ENCODE results near the gene CYP4V2. TPM values are rescaled to one million over a fixed set of nuclear protein-coding genes. Genes with fewer than 3 reads are reported as not detected.

CYP4V2 gene
- 1 to 10 TPM; 7.3 to 8.1 TPM for total RNA-seq

DNA sequence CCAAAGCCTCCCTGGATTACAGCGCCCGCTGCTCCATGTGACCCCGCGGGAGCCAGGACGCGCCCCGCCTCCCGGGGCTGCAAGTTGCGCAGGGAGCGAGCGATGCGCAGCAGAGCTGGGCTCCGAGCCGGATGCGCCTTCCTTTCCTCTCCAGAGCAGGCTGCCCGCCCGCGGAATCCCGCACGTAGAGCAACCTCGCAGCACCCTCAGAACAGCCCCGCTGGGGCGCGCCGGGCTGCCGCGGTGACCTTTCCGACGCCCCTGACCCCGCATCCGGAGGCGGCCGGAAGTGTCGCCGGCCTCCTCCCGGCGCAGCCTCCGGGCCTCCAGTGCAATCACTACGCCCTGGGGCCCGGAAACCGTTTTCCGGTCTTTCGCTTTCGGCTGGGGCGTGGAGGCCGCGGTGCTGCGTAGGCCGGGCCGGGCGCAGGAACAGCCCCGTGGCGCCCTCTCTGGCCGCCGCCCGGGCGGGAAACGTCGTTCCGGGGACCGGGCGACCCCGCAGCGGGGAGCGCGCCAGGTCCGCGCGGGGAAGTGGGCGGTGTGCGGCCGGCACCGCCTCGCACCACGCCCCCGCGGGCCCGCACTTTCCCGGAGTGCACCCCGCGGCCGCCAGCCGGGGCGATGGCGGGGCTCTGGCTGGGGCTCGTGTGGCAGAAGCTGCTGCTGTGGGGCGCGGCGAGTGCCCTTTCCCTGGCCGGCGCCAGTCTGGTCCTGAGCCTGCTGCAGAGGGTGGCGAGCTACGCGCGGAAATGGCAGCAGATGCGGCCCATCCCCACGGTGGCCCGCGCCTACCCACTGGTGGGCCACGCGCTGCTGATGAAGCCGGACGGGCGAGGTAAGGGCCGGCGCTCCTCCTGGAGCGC is at the start of gene CYP4V2:
Gene CYP4V2 (plus strand): TSS at position 368 of the 866 bp plus-strand sequence. CDS start 257 bp downstream, at position 625.
- ChIA-PET POLR2A (no interaction called here), CTCF (interaction anchor here (0.8 to 1.4 kb wide), 3 partner anchors 13 to 123 kb away, joined by 3 to 4 read pairs (median 3); no protein-coding TSS in a partner anchor)

DNA sequence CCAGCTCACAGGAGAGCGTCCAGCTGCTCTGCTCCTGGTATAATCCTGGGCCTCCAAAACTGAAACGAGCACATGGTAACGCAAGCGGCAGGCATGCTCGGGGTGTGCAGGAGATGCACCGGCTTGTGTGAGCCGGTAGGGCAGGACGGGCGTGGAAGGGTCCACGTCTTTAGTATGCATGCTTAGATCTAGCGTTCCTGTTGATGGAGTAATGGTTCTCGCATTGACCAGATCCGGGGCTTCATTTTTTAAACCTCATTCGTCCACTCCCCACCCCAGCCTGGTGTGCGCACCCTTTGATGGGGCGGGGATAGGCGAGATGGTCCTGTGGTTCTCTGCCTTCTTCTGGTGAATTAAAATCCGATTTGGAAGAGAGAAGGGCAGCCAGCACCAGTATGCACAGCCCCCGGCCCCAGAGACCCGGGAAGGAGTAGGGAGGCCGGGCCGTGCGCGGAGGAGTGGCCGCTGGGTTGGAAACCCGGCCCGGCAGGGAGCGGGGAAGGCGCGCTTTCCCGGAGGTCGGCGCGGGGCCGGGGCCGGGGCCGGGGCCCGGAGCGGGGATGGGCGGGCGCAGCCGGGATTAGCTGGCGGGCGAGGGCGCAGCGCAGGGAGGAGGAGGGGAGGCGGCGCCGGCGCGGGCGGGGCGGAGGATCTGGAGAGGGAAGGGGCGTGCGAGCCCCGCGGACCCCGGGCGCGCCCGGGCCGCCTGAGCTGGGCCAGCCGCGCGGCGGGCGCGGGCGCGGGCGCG is 47.0 kb upstream of the CYP4V2 start:
- ChIA-PET POLR2A (no interaction called here), CTCF (no interaction called here)

DNA sequence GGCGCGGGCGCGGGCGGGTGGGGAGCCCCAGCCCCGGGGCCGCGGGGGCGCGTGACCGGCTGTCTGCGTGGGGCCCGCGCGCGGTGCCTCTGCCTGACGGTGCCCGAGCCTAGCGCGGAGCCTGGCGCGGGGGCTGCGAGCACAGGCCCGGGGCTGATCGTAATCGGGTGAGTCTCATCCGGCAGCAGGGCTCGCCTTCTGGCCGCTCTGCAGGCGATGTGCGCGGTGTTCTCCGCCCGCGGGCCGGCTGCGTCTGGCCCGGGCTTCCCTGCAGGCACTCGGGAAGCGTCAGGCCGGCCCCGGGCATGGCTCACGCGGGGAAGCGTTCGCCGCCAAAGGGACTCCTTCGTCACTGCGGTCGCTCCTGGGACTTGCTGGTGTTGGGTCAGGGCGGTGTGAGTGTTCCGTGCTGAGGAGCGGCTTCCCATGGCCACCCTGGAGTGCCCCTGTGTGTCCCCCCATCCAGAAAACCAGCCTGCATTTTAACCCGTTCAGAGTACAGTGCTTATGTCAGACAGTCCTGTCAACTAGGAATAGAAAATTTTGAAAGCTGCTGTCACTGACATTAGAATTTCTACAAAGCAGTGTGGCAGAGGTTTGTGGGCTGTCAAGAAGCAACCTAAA is 46.3 kb upstream of the CYP4V2 start:
- CTCF ChIA-PET, result no interaction called here
- POLR2A ChIA-PET, result no interaction called here

DNA sequence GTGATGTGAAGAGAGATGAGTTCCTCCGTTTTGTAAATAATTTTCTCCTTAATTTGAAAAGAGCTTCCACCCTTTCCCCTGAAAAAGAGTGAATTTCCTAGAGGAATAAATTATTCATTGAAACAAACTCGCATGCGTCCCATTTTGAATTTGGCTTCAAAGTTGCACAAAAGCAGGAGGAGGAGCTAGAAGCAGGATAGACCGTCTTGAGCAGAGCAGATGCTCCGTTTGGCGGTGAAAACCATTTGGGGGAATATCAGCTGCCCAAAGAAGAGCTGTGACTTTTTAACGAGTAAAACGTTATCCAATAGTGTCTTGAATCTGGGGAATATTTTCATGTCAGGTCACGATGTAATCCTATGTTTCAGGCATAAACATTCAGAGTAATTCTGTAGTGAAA is 44.9 kb upstream of the CYP4V2 start:
- ChIA-PET POLR2A (no interaction called here), CTCF (no interaction called here)

DNA sequence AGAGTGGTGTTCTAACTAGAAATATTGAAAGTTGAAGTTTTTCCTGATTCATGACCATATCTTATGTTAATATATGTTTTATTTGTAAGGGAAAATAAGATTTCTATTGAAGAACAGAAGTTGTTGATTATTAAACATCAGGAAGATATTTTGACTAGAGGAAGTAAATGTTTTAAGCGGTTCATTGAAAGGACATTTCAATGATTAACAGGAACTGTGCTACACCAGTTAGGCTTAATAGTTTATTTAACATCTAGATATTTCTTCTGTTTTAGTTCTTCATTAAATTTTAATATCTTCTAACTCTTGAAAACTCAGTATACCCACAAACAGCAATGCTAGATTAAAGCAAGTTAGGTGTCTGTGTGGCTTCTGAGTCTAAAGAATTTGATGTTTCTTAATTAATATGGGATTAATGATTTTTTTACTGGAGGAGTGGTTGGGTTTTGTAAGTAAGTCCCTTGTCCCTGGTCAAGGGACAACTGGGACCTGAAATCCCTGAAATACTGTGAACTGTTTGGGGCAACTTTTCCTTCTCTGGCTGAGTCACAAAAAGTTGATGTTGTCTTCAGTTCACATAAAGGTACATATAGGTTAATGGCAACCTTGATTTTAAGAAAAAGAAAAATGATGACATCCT is 42.9 kb upstream of the CYP4V2 start:
- ChIA-PET CTCF (no interaction called here), POLR2A (no interaction called here)

DNA sequence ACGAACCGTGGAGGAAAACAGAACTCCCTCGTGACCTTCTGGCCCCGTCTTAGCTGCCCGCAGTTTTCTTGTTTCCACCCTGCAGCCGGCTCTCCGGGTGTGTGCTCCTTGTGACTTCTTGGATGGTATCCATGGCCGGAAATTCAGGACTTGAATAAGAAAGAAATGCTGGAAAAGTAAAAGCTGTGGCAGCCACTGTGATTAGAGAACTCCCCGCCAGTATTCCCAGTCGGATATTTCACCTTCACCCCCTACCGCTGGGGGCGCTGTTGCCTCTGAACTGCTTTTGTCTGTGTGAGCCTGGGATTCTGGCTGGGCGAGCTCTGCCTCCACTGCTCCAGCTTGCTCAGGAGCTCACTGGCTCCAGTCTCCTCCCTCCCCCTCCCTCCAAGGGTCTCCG is 41.5 kb upstream of the CYP4V2 start:
- ChIA-PET POLR2A (no interaction called here), CTCF (interaction anchor here (1.3 kb wide), 1 partner anchor 52 kb away, joined by 3 read pairs; no protein-coding TSS in a partner anchor)

DNA sequence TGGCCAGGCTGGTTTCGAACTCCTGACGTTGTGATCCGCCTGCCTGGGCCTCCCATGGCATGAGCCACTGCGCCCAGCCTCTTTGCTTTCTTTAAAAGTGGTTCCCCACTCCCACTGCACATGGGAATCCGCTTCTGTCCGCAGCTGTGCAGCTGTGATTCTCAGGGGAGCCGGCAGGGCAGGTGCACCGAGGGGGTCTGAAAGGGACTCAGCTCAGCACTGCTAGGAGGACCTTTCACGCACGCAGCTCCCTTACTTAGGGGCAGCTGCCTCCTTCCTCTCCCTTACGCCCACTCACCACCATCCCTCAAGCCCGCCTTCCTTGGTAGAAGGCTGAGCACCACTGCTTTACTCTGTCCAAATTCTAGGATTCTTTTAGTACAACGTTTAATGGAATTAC is 40.4 kb upstream of the CYP4V2 start:
- ChIA-PET CTCF (no interaction called here), POLR2A (no interaction called here)

DNA sequence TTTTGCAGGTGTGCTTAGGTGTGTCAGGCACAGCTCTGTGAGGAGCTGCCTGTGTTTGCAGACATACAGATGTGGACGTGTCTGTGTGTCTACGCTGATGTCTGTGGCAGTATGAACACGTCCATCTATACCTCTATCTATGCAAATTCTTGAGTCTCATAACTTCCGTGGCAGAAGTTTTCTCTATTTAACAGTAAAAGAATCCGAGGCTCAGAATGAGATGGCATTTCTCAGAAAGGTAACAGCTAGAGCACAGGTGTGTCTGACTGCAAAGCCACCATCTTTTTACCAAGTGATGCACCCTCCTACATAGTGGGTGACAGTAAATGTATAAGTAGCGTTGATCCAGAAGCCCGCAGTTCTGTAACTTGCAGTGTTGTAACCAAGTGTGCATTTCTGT is 39.9 kb upstream of the CYP4V2 start:
- CTCF ChIA-PET, result no interaction called here
- POLR2A ChIA-PET, result no interaction called here

DNA sequence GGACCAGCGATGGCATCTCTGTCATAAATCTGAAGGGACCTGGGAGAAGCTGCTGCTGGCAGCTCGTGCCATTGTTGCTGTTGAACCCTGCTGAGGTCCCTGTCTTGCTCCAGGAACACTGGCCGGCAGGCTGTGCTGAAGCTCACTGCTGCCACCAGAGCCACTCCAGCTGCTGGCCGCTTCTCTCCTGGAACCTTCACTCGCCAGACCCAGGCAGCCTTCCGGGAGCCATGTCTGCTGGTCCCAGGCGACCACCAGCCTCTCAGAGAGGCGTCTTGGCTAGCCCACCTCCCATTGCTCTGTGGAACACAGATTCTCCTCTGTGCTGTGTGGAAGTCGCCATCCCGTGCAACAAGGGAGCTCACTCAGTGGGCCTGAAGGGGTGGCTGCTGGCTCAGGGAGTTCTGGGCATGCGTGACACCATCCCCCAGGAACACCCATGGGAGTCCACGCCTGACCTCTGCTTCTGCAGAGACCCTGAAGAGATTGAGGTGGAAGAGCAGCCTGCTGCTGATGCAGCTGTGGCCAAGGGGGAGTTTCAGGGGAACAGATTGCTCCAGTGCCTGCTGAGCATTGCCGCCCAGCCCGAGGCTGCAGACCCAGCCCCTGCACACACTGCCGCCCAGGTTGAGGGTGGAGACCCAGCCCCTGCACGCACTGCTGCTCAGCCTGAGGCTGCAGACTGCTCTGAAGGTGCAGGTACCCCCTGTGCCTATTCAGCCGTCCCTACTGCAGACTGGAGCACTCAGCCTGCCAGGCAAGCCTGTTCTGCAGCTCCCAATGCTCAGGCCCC is 33.1 kb upstream of the CYP4V2 start:
- ChIA-PET CTCF (no interaction called here), POLR2A (no interaction called here)

DNA sequence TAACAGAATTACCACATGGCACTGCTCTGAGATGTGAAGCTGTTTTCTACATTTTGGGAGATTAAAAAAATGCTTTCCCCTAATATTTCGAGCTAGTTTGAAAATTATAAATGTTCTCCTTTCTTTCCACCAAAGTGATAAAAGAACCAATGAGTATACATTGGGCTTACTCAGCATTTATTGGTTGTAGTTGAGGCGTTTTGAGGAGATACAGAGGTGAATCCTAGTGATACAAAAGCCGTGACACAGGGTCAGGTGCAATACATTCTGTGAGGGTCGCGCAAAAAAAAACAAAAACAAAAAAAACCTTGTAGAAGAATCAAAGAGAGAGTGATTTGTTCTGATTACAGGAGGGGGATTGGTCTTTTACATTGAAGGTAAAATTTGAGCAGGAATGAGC is 32.4 kb upstream of the CYP4V2 start:
- CTCF ChIA-PET, result no interaction called here
- POLR2A ChIA-PET, result no interaction called here

DNA sequence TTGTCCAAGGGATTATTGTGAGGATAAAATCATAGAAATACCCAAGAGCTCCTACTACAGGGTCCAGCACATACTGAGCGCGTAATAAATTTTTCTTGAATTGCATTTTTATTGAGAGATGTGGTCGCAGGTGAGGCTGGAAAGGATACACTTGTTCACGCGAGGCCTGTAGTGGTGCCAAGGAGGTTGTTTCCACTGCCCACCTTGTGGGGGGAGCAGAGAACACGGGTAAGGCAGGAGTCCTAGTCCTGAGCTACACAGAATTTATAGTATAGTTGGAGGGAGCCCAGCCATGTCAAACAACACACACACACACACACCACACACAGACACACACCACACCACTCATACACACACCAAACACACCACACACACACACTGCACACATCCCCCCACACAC is 31.8 kb upstream of the CYP4V2 start:
- ChIA-PET CTCF (no interaction called here), POLR2A (no interaction called here)

DNA sequence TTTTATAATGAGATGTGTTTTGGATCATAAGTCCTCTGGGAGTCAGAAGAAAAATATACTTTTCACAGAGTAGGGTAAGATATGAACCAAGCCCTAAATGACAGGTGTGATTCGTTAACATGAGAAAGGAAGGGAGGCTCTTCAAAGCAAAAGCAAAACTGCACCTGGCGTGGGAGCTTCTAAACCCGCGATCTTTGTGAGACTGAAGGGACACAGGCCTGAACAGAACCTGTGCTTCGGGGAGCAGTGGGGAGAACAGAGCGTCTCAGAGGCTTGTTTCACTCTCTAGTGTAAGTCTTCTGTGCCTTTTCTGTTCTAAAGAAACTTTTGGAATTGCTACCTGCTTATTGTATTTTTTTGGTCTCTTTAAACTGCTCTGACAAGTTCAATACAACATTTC is 30.2 kb upstream of the CYP4V2 start:
- POLR2A ChIA-PET, result interaction anchor here (0.7 kb wide), 1 partner anchor 31 kb away, joined by 3 read pairs; no protein-coding TSS in a partner anchor
- CTCF ChIA-PET, result no interaction called here

DNA sequence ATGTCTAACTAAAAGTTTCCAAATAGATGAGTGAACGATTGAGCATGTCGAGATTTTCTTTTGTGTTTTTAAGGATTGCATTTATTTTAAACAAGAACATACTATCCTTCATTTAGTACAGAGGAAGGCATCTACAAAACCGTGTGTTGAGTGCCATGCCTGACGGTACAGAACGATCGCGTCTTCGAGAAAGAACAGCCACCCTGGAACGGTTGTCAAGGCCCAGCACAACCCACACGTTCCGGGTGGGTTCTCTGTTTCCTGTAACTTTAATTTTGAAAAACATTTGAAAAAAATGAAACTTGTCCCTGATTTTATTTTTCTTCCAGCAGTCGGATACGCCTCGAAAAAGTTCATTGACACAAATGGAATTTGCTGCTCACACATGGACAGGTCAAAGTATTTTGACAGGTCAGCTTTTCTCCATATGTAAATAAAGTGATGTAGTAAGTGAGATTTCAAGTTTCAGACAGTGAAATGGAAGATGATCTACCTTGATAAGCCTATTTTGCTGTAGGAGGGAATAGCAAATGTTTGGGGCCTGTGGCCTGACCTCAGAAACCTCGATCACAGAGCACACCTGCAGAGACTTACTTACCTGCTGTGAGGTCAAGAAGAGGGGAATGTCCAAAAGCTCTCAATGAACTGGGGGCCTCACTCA is 24.4 kb upstream of the CYP4V2 start:
- ChIA-PET POLR2A (no interaction called here), CTCF (no interaction called here)

DNA sequence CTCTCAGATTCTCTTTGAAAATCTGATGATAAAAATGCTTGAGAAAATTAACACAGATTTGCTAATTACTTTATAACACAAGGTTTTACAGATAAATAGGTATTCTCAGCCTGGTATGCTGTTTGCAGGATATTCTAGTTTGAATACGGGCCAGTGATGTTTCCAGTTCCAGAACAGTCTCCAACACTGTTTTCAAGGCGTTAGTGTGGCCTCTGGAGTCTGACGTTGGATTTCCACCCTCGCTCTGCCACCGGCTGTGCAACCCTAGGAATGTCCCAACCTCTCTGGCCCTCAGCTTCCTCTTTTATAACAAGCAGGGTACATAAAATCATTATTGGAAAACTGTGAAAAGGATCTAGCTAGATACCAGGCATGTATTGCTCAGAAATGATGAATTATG is 23.8 kb upstream of the CYP4V2 start:
- CTCF ChIA-PET, result no interaction called here
- POLR2A ChIA-PET, result no interaction called here

DNA sequence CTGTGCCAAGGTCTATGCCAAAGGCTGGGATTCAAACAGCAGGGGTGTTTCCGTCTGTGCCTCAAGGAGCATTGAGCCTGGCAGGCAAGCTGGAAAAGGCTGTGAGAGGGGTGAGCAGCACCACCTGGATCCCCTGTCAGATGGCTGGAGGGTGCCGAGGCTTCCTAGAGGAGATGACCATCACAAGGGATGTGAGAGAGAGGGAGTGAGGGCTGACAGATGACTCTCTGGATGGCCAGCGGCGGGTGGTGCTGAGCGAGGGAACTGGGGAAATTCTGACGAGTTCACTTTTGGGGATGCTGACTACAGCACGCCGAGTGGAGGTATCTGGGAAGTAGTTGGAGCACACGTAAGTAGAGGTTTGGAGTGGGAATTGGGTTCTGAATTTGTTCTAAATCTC is 22.6 kb upstream of the CYP4V2 start:
- CTCF ChIA-PET, result no interaction called here

DNA sequence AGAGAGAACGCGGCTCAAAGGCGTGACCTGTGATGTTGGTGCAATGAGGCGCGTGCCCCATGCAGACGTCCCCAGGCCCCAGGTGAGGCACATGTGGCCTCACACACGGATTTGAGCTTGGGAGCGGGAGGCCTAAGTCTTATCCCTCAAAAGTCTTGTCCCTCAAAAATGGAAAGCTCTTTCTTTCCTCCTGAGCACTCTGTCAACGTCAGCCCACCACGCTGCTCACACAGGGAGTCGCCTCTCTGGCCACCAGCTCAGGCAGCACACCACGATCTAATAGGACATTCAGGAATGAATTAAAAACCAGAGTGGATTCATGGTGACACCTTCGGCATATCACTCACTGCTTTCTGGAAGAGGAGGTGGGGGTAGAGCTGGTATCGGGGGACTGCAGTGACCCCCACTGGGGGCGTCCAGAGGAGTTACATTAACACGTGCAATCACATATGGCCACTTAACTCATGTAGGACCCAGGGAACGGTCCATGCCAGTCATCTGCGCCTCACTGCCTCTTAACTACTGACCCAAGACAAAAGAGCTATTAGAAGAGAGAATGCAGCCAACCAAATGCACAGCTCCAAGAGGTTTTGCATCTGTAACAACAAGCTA is 21.9 kb upstream of the CYP4V2 start:
- ChIA-PET POLR2A (no interaction called here), CTCF (no interaction called here)

More for the DNA sequence above, 22.6 kb upstream of the CYP4V2 start:
- POLR2A ChIA-PET, result no interaction called here

DNA sequence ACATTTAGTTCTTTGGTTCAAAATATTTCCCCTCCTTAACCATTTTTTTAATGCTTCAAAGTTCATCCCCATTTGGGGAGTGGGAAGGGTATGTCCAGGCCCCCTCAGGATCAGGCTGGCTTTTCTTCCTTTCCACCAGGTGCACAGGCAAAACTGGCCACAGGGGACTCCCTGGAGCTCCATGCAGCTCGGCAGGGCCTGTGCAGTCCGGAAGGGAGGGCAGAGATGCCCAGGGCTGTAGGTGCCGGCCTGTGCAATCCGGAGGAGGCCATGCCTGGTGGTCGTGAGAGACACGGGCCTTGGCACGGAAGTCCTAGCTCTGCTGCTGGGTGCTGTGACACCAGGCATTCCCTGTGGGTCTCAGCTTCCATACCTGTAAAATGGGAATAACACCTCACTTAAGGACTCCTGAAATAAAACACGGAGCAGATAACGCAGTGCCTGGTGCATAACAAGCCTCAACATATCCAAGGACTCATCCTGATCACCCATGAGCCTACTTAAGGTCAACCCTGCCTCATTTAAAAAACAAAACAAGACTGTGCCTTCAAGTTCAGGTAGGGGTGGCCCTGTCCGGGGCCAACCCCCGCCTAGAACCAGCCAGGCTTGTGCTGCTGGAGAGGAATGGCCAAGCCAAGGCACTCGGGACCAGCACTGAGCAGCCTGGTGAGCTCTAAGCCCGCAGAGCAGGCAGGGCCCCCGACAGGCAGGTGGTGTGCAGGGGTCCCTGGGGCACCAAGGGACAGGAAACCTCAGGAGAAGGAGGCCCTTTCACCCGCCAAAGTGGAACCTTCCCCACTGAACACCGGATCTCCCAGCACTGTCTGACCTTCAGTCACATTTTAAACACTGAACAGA is 21.2 kb upstream of the CYP4V2 start:
- CTCF ChIA-PET, result no interaction called here
- POLR2A ChIA-PET, result no interaction called here

DNA sequence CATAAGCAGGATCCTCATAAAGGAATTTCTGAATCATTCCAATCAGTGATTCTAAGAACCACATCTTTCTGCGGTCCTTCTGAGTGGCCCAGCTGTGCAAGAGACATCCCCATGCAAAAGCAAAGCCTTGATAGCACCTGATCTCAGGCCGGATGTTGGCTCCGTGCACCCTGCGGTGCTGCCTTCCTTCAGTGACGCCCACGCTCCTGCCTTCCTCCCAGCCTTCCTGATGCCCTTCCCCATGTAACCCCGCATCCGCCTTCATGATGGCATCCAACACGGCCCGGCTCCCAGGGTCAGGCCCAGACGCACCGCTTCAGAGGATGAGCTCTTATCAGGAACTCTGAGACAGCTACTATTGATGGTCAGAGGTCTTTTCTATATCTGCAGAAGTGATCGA is 20.4 kb upstream of the CYP4V2 start:
- POLR2A ChIA-PET, result no interaction called here

More for the DNA sequence above, 20.4 kb upstream of the CYP4V2 start:
- CTCF ChIA-PET, result no interaction called here
